Measurements from ENCODE around the gene KRTAP4-7. TPM values are rescaled to one million over a fixed set of nuclear protein-coding genes. Genes with fewer than 3 reads are reported as not detected.
"Not testable (repeated sequence)": the region's sequence is repeated elsewhere in the genome, so short reads cannot be mapped to it uniquely, and the experiment has no call there.

KRTAP4-7 gene
- total and polyA plus RNA-seq, 12 donors: not detected

DNA sequence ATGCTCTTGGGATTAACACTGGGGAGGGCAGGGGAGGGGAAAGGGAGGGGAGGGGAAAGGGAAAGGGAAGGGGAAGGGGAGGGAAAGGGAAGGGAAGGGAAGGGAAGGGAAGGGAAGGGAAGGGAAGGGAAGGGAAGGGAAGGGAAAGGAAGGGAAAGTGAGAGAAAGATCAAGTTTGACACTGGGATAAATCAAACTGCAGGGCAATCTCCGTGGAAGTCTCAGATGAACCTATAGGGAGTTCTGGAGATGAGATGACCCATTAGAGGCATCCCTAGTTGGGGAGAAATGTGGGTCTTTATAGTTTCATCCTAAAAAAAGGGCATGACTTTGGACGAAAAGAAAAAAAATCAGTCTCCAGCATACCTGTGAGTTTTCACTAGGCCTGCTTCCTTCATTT lies 37.8 kb downstream of the KRTAP4-7 start:
- 72 to 88% (median 73%) methylated on average over 2 of the region's 2 CpGs for WGBS, 4 donors
- Histone ChIP-seq H3K9me3 (replicated peaks in 1 of 3) (no peaks in the 10 kb centered on the region), H3K27me3 (peaks cover 3% of the 10 kb centered on the region), H3K4me1 (replicated peaks in 1 of 2) (no peaks in the 10 kb centered on the region), H3K4me3 (no peak overlapping the region), H3K36me3 (replicated peaks in 1 of 2) (no peaks in the 10 kb centered on the region), H3K27ac (no peak overlapping the region)
- intact Hi-C loops (cut with DNase I): no loop called here
- no peak for DNase-seq
- TF ChIP-seq CTCF (IDR thresholded peaks at IDR 0.05): no peak
- no peak for TF ChIP-seq POLR2A (IDR thresholded peaks at IDR 0.05)

GRCh38 chr17:41123292-41123990 lies 39.5 kb downstream of the KRTAP4-7 start:
- H3K4me1 ChIP-seq (replicated peaks in 1 of 2); H3K4me3 ChIP-seq; H3K27ac ChIP-seq; H3K9me3 ChIP-seq (replicated peaks in 1 of 3); DNase-seq; H3K27me3 ChIP-seq; intact Hi-C loops (cut with DNase I); H3K36me3 ChIP-seq (replicated peaks in 1 of 2): not testable (repeated sequence)
- 79 to 89% (median 88%) methylated on average over 8 to 12 of the region's 12 CpGs for WGBS, 4 donors

- WGBS, 4 donors: 78 to 100% (median 88%) methylated on average over 1 to 3 of the region's 3 CpGs
- not testable (repeated sequence) for DNase-seq
These were observed 40.0 kb downstream of the KRTAP4-7 start, which contains the start of gene KRTAP4-12 for GRCh38 chr17:41123991-41124371. TSS of gene KRTAP4-12 (minus strand) at chr17:41124182. CDS start at chr17:41124122, 60 bp downstream.

DNA sequence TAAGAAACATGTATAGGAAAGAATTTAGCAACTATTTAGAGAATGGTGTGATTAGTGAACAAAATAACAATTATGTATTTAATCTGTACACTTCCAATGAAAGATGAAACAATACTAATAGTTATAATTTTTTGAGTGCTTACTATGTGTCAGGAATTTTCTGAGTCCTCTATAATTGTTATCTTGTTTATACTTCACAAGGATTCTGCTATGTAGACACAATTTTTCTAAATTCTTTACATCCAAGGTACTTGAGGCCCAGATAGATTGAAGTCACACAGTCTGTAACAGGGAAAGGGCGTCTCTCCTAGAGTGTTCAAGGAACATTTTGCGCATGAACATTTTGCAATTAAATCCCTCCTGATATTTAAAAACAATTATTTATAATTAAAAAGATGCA lies 41.1 kb downstream of the KRTAP4-7 start:
- no peaks in the 10 kb centered on the region for H3K9me3 ChIP-seq (replicated peaks in 1 of 3)
- no peaks in the 10 kb centered on the region for H3K36me3 ChIP-seq (replicated peaks in 1 of 2)
- 68 to 100% (median 85%) methylated on average over 2 of the region's 2 CpGs for WGBS, 4 donors
- DNase-seq: no peak
- H3K27me3 ChIP-seq: peaks cover under 1% of the 10 kb centered on the region
- H3K4me1 ChIP-seq (replicated peaks in 1 of 2): no peaks in the 10 kb centered on the region
- no peak overlapping the region for H3K4me3 ChIP-seq
- TF ChIP-seq CTCF (IDR thresholded peaks at IDR 0.05): no peak
- TF ChIP-seq POLR2A (IDR thresholded peaks at IDR 0.05): no peak
- no peak overlapping the region for H3K27ac ChIP-seq
- intact Hi-C loops (cut with DNase I): no loop called here

More at GRCh38 chr17:41123991-41124371, 40.0 kb downstream of the KRTAP4-7 start, which contains the start of gene KRTAP4-12:
- H3K27ac ChIP-seq; H3K4me1 ChIP-seq (replicated peaks in 1 of 2); intact Hi-C loops (cut with DNase I); H3K27me3 ChIP-seq; H3K36me3 ChIP-seq (replicated peaks in 1 of 2); H3K9me3 ChIP-seq (replicated peaks in 1 of 3); H3K4me3 ChIP-seq: not testable (repeated sequence)

- no peaks in the 10 kb centered on the region for H3K9me3 ChIP-seq (replicated peaks in 1 of 3)
- DNase-seq: no peak
- H3K4me3 ChIP-seq: no peak overlapping the region
- H3K27me3 ChIP-seq: no peaks in the 10 kb centered on the region
- WGBS, 4 donors: 67 to 90% (median 82%) methylated on average over 3 of the region's 3 CpGs
- H3K36me3 ChIP-seq (replicated peaks in 1 of 2): no peaks in the 10 kb centered on the region
- H3K27ac ChIP-seq: no peak overlapping the region
- no peaks in the 10 kb centered on the region for H3K4me1 ChIP-seq (replicated peaks in 1 of 2)
- intact Hi-C loops (cut with DNase I): no loop called here
- TF ChIP-seq POLR2A (IDR thresholded peaks at IDR 0.05) (no peak), CTCF (IDR thresholded peaks at IDR 0.05) (no peak)
These were observed 42.5 kb downstream of the KRTAP4-7 start for GRCh38 chr17:41126412-41126811.

All from adrenal gland (tissue), 12 donors.